PC-3 (cell line): ENCODE data around the gene RCCD1. TPM values are rescaled to one million over a fixed set of nuclear protein-coding genes. Genes with fewer than 3 reads are reported as not detected.

Experiments
- ATAC-seq: fragments of 200-7000 bp; cut with Tn5 transposase; 2 replicates; pipeline ENCODE4 v1.9.1; 2020; ENCODE audit warnings: mild to moderate bottlenecking, moderate library complexity
- BruUV-seq: library from RNA; stranded (reverse); fragments of 400-500 nt; replicated peaks from 2 replicates; lab custom pipeline; 2021; lab: Mats Ljungman, UMichigan
- CTCF ChIA-PET: fragments of 300-600 bp; sonication (Branson Sonifier 250); formaldehyde crosslinking; loops from one replicate; lab custom pipeline; 2022; ENCODE audit warnings: antibody characterized with exemption; lab: Charles Lee
- POLR2A ChIA-PET: fragments of 300-600 bp; sonication (Branson Sonifier 250); formaldehyde crosslinking; loops from one replicate; lab custom pipeline; 2022; ENCODE audit warnings: antibody characterized with exemption; ENCODE audit not compliant: unreplicated experiment; lab: Charles Lee
- DNase-seq: peaks from one replicate; pipeline ENCODE4 v3.0.0-alpha.2; 2015
- H2AFZ ChIP-seq: fragments of 300-600 bp; sonication (generic); 2 replicates; pipeline ENCODE4 v1.6.0; 2016; ENCODE audit warnings: antibody characterized with exemption, low read length
- H3F3A ChIP-seq: fragments of 300-600 bp; sonication (generic); one replicate; pipeline ENCODE4 v1.6.0; 2017; ENCODE audit warnings: antibody characterized with exemption, low read length, control low read depth, mild to moderate bottlenecking; ENCODE audit not compliant: unreplicated experiment
- H3K27ac ChIP-seq: fragments of 300-600 bp; sonication (generic); 2 replicates; pipeline ENCODE4 v1.5.1; 2016; ENCODE audit warnings: mild to moderate bottlenecking, low read length
- H3K27me3 ChIP-seq: fragments of 300-600 bp; sonication (generic); 2 replicates; pipeline ENCODE4 v1.6.1; 2016; ENCODE audit warnings: low read length, mixed read lengths
- H3K36me3 ChIP-seq: fragments of 300-600 bp; sonication (generic); 2 replicates; pipeline ENCODE4 v1.6.1; 2016; ENCODE audit warnings: low read depth, mixed run types, low read length, mixed read lengths
- H3K4me1 ChIP-seq: fragments of 300-600 bp; sonication (generic); 2 replicates; pipeline ENCODE4 v1.5.1; 2016; ENCODE audit warnings: low read length; ENCODE audit not compliant: insufficient read depth
- H3K4me2 ChIP-seq: fragments of 300-600 bp; sonication (generic); 2 replicates; pipeline ENCODE4 v1.6.0; 2016; ENCODE audit warnings: low read length
- H3K4me3 ChIP-seq: fragments of 300-600 bp; sonication (generic); 2 replicates; pipeline ENCODE4 v1.5.1; 2016; ENCODE audit warnings: mild to moderate bottlenecking, low read length, mixed read lengths
- H3K79me2 ChIP-seq: fragments of 300-600 bp; sonication (generic); 2 replicates; pipeline ENCODE4 v1.6.1; 2017; ENCODE audit warnings: low read length, mixed read lengths
- H3K9ac ChIP-seq: fragments of 300-600 bp; sonication (generic); 2 replicates; pipeline ENCODE4 v1.6.0; 2016; ENCODE audit warnings: mild to moderate bottlenecking, low read length
- H3K9me2 ChIP-seq: fragments of 300-600 bp; sonication (generic); replicated peaks from 2 replicates; pipeline ENCODE4 v1.6.1; 2016; ENCODE audit warnings: mixed run types, low read length, mixed read lengths
- H3K9me3 ChIP-seq: fragments of 300-600 bp; sonication (generic); 2 replicates; pipeline ENCODE4 v1.6.1; 2016; ENCODE audit warnings: low read length, mixed read lengths
- H4K20me1 ChIP-seq: fragments of 300-600 bp; sonication (generic); 2 replicates; pipeline ENCODE4 v1.6.1; 2016; ENCODE audit warnings: low read length, mixed read lengths
- EZH2 ChIP-seq: fragments of 300-600 bp; sonication (generic); IDR thresholded peaks from one replicate; pipeline ENCODE4 v1.6.1; 2017; ENCODE audit warnings: antibody characterized with exemption, mild to moderate bottlenecking, low read length; ENCODE audit not compliant: unreplicated experiment
- EZH2phosphoT487 ChIP-seq: fragments of 300-600 bp; sonication (generic); IDR thresholded peaks from 2 replicates; pipeline ENCODE4 v1.6.1; 2018; ENCODE audit warnings: mild to moderate bottlenecking, antibody characterized with exemption, low read length, borderline replicate concordance
- intact Hi-C: fragments of 100-400 bp; cut with micrococcal nuclease; formaldehyde crosslinking; loops from 2 replicates; pipeline ENCODE4 v1.9.0; 2023
- total RNA-seq: library from RNA; depleted of rRNA; stranded (reverse); fragments of >200 nt; gene quantifications from 2 replicates; pipeline ENCODE4 v1.2.3, GENCODE V29; 2014
- TF ChIP-seq, protein P1 (sequence below): fragments of 300-600 bp; sonication (generic); conservative IDR thresholded peaks from 2 replicates; pipeline ENCODE4 v1.5.1; 2017; ENCODE audit warnings: antibody characterized with exemption, low read depth, mild to moderate bottlenecking, low read length

Gene RCCD1
- total RNA-seq, 1 experiment from 2014 or later: 9.2 TPM

DNA sequence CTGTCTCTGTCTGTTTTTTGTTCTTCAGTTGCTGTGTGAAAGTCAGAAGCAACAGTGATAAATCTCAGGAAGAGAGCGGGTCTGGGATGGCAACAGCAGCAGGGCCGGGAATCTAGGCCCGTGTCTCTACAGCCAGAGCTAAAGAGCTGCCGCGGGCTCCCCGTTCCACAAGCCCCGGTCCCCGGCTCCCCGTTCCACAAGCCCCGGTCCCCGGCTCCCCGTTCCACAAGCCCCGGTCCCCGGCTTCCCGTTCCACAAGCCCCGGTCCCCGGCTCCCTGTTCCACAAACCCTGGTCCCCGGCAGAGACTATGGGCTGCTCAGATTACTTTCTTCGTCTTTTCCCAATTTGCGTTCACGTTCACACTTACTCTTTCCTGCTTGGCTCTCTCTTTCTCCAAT, 19.5 kb downstream of the RCCD1 start:
- intact Hi-C loops: no loop called here

DNA sequence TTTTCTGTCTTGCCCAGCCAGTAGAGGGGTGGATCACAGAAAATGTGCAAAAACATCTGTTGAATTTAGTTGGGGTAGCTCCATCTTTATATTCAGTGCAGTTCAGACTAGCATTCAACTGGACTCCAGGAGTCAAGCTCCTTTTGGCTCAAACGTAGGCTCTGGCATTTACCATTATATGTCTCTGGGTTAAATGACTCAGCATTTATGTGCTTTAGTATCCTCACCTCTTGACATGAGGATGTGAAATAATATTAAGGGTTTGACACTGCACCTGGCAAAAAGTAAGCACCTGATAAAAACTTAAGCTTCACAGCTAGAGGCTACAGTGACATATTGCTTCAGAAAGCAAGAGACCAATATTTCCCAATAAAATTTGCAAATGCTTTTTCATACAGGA, 24.9 kb downstream of the RCCD1 start:
- Histone ChIP-seq H3K4me2 (no peak overlapping the region), H4K20me1 (no peaks in the 10 kb centered on the region), H3F3A (no peaks in the 10 kb centered on the region), H3K9me3 (no peaks in the 10 kb centered on the region), H3K9me2 (no peaks in the 10 kb centered on the region), H3K36me3 (peaks cover 79% of the 10 kb centered on the region), H3K9ac (no peak overlapping the region), H3K4me3 (no peak overlapping the region), H3K27ac (peak overlapping the region; percentile 4; the same call in 1 of the 2 replicates), H2AFZ (no peak overlapping the region), H3K4me1 (no peaks in the 10 kb centered on the region), H3K27me3 (no peaks in the 10 kb centered on the region), H3K79me2 (peaks cover 20% of the 10 kb centered on the region)
- DNase-seq (no peak), ATAC-seq (no peak)
- intact Hi-C loops: no loop called here
- ChIA-PET CTCF (no interaction called here), POLR2A (no interaction called here)
- BruUV-seq: no TSS peak
- no peak for TF ChIP-seq EZH2phosphoT487

More for the DNA sequence above, 19.5 kb downstream of the RCCD1 start:
- H3K4me3 ChIP-seq: no peak overlapping the region
- ATAC-seq (no peak), DNase-seq (no peak)
- no peak overlapping the region for H3K4me2 ChIP-seq
- H3F3A ChIP-seq: no peaks in the 10 kb centered on the region
- peaks cover 52% of the 10 kb centered on the region for H3K36me3 ChIP-seq
- H2AFZ ChIP-seq: no peak overlapping the region
- POLR2A ChIA-PET: no interaction called here
- no peaks in the 10 kb centered on the region for H3K9me3 ChIP-seq
- TF ChIP-seq, protein P1, sequence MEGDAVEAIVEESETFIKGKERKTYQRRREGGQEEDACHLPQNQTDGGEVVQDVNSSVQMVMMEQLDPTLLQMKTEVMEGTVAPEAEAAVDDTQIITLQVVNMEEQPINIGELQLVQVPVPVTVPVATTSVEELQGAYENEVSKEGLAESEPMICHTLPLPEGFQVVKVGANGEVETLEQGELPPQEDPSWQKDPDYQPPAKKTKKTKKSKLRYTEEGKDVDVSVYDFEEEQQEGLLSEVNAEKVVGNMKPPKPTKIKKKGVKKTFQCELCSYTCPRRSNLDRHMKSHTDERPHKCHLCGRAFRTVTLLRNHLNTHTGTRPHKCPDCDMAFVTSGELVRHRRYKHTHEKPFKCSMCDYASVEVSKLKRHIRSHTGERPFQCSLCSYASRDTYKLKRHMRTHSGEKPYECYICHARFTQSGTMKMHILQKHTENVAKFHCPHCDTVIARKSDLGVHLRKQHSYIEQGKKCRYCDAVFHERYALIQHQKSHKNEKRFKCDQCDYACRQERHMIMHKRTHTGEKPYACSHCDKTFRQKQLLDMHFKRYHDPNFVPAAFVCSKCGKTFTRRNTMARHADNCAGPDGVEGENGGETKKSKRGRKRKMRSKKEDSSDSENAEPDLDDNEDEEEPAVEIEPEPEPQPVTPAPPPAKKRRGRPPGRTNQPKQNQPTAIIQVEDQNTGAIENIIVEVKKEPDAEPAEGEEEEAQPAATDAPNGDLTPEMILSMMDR: no peak
- TF ChIP-seq EZH2 (no peak), EZH2phosphoT487 (no peak)
- no TSS peak for BruUV-seq
- H3K27me3 ChIP-seq: no peaks in the 10 kb centered on the region
- no peak overlapping the region for H3K9ac ChIP-seq
- no peaks in the 10 kb centered on the region for H3K9me2 ChIP-seq
- H3K79me2 ChIP-seq: no peaks in the 10 kb centered on the region
- CTCF ChIA-PET: no interaction called here
- H3K4me1 ChIP-seq: no peaks in the 10 kb centered on the region
- H3K27ac ChIP-seq: no peak overlapping the region
- H4K20me1 ChIP-seq: no peaks in the 10 kb centered on the region

DNA sequence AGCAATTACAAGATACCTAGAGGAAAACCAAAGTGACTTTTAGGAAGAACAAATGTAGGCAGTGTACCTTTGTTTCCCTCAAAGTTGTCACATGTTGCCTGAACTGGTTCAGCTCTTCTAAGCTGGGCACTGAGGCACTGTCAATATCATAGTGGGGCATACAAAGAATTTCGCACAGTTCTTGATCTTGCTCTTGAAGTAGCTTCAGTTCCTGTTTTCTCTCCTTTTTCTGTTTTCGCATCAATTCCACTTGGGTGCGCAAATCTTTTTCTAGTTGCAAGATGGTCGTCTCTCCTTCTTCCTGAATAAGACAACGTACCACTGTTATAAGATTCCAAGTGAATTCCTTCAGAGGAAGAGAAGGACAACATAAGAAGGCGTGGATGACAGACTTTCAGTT, 27.0 kb downstream of the RCCD1 start:
- H3K9ac ChIP-seq: no peak overlapping the region
- ChIA-PET CTCF (no interaction called here), POLR2A (no interaction called here)
- no peaks in the 10 kb centered on the region for H3F3A ChIP-seq
- H3K9me3 ChIP-seq: no peaks in the 10 kb centered on the region
- H3K27me3 ChIP-seq: no peaks in the 10 kb centered on the region
- ATAC-seq: no peak
- H2AFZ ChIP-seq: no peak overlapping the region
- BruUV-seq: no TSS peak
- H3K4me3 ChIP-seq: no peak overlapping the region
- DNase-seq: no peak
- no peaks in the 10 kb centered on the region for H3K4me1 ChIP-seq
- no peak overlapping the region for H3K27ac ChIP-seq
- intact Hi-C loops: no loop called here
- H3K4me2 ChIP-seq: no peak overlapping the region
- no peaks in the 10 kb centered on the region for H3K9me2 ChIP-seq
- H3K79me2 ChIP-seq: peaks cover 41% of the 10 kb centered on the region
- peaks cover 63% of the 10 kb centered on the region for H3K36me3 ChIP-seq
- no peaks in the 10 kb centered on the region for H4K20me1 ChIP-seq
- no peak for TF ChIP-seq EZH2phosphoT487
- TF ChIP-seq EZH2: no peak
- TF ChIP-seq, protein P1: no peak
